ENCODE results near the gene CMTM8. TPM values are rescaled to one million over a fixed set of nuclear protein-coding genes. Genes with fewer than 3 reads are reported as not detected.
A peak's percentile ranks its signal among the peaks of the same experiment; 100 is the strongest.

The CMTM8 gene
- total RNA-seq, 1 donor from 2014 or later: 5.1 TPM

DNA sequence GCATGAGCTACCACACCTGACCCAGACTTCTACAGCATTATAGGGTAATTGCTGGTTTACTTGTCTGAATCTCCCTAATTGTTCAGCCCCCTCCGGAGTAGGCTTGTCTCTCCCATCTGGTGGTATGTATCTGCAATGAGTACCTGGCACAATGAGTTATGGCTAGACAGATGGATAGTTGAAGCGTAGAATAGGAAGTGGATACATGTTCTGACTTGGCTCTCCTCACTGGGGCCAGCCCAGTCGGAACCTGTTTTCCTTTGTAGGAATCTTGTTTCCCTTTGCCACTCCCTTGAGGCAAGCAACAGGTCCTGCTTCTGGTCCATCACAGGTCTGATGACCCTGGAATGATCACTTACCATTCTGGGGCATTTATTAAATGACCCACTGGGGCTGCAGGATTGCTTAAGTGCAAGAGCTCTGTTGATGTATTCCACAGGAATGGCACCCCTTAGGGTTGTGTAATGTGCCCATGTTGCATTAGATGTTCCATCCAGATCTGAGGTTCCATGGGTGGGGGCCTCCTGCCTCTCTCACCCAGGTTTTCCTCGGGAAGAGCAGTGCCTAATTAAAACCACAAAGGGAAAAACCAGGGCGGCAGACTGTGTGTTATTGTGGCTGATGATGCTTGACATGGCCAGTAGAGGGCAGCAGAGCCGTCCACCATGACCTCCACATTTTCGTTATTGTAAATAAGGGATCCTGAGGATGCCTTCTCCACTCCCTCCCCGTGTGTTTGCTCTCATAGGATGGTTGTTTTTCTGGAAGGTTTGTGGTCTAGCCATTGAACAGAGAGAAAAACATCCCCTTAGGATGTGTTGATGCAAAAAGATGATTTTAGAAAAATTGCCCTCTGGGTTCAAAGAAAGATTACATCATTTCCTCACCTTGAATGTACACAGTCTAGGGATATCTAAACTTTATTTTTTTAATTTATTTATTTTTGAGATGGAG, 58.0 kb downstream of the CMTM8 start:
- Mint-ChIP-seq H3K4me1 (peaks cover 20% of the 10 kb centered on the region), H3K4me3 (no peak overlapping the region), H3K27me3 (ENCODE audit: low read depth) (no peaks in the 10 kb centered on the region), H3K9me3 (no peaks in the 10 kb centered on the region), H3K27ac (no peak overlapping the region), H3K36me3 (no peaks in the 10 kb centered on the region)
- peak; percentile 29 to 70 for DNase-seq (ENCODE audit: low spot score in 2 of 2, unreplicated experiment in 2 of 2)
- TF ChIP-seq, protein P1, sequence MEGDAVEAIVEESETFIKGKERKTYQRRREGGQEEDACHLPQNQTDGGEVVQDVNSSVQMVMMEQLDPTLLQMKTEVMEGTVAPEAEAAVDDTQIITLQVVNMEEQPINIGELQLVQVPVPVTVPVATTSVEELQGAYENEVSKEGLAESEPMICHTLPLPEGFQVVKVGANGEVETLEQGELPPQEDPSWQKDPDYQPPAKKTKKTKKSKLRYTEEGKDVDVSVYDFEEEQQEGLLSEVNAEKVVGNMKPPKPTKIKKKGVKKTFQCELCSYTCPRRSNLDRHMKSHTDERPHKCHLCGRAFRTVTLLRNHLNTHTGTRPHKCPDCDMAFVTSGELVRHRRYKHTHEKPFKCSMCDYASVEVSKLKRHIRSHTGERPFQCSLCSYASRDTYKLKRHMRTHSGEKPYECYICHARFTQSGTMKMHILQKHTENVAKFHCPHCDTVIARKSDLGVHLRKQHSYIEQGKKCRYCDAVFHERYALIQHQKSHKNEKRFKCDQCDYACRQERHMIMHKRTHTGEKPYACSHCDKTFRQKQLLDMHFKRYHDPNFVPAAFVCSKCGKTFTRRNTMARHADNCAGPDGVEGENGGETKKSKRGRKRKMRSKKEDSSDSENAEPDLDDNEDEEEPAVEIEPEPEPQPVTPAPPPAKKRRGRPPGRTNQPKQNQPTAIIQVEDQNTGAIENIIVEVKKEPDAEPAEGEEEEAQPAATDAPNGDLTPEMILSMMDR (IDR thresholded peaks at IDR 0.05; ENCODE audit: unreplicated experiment): peak; percentile 86

DNA sequence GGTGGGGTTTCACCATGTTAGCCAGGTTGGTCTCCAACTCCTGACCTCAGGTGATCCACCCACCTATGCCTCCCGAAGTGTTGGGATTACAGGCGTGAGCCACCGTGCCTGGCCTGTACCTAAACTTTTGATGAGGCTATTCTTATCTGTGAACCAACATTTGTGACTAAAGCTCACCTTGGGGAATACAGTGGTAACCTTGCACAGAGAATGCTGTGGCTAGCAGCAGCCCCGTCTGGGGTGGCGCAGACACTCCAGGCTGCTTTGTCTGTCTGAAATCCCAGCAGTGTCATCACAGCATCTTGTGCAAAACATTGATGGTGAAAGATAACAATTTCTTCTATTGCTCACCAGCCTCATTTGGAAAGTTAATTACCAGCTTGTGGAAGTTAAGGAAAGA, 58.9 kb downstream of the CMTM8 start:
- Mint-ChIP-seq H3K9me3 (no peaks in the 10 kb centered on the region), H3K36me3 (no peaks in the 10 kb centered on the region), H3K4me1 (peaks cover 18% of the 10 kb centered on the region), H3K27ac (no peak overlapping the region), H3K4me3 (no peak overlapping the region), H3K27me3 (ENCODE audit: low read depth) (no peaks in the 10 kb centered on the region)
- TF ChIP-seq, protein P1 (IDR thresholded peaks at IDR 0.05; ENCODE audit: unreplicated experiment): no peak
- DNase-seq (ENCODE audit: low spot score in 2 of 2, unreplicated experiment in 2 of 2): no peak

DNA sequence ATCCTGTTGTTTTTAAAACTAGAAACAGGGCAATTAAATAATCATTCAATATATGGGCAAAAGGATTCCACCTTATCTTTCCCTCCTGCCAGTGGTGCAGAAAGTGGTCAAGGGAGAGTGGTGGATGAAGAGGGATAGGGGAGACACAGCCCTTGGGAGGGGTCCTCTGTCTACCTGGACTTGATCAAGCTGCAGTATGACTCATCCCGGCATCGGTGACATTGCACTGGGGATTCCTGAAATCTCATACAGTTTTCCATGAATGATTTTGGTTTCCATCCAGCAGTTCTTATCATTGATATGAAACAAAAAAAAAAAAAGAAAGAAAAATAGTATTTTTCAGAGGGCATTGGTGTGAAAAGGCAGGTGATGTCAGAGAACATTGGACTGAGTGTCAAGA, 62.9 kb downstream of the CMTM8 start:
- Mint-ChIP-seq H3K27ac (no peak overlapping the region), H3K36me3 (no peaks in the 10 kb centered on the region), H3K27me3 (ENCODE audit: low read depth) (no peaks in the 10 kb centered on the region), H3K4me1 (peaks cover 46% of the 10 kb centered on the region), H3K9me3 (peaks cover under 1% of the 10 kb centered on the region), H3K4me3 (no peak overlapping the region)
- no peak for DNase-seq (ENCODE audit: low spot score in 2 of 2, unreplicated experiment in 2 of 2)
- TF ChIP-seq, protein P1 (IDR thresholded peaks at IDR 0.05; ENCODE audit: unreplicated experiment): no peak

DNA sequence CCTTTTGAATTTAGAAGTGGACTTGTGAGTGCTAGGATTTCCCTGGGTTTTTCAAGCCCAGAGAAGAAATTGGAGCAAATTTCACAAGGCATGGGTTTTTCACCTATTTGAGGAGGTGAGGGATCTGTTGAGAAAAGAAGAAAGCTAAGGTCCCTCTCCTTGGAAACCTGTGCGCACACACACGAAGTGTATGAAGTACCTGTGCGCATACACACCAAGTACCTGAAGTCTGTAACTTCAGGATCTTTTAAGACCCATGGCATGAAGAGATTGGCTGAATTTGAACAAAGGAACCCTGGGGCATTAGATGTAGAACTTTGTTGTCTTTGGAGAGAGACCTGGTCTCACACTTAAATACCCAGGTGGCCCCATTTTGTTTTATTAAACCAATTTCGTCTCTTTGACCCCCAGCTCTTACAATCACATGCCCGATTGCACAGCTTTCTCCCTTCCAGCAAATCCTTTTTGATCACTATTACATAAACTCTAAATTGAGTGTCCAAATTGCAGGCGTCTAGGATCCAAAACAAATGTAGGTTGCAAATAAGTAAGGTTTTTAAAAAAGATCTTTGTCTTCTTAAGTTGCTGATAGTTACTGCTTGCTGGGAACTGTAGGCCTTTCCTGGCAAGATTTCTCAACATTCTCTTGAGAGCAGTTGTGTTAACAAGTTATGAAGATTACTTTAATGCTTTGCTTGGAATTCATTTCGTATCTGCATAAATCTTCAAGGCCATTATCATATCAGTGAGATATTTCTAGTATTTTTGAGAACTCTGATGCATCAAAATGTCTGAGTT, 64.3 kb downstream of the CMTM8 start:
- peaks cover 3% of the 10 kb centered on the region for H3K9me3 Mint-ChIP-seq
- H3K4me1 Mint-ChIP-seq: peaks cover 37% of the 10 kb centered on the region
- H3K4me3 Mint-ChIP-seq: peak overlapping the region; percentile 11
- no peaks in the 10 kb centered on the region for H3K27me3 Mint-ChIP-seq (ENCODE audit: low read depth)
- H3K36me3 Mint-ChIP-seq: no peaks in the 10 kb centered on the region
- TF ChIP-seq, protein P1 (IDR thresholded peaks at IDR 0.05; ENCODE audit: unreplicated experiment): no peak
- no peak for DNase-seq (ENCODE audit: low spot score in 2 of 2, unreplicated experiment in 2 of 2)
- H3K27ac Mint-ChIP-seq: peak overlapping the region; percentile 96

DNA sequence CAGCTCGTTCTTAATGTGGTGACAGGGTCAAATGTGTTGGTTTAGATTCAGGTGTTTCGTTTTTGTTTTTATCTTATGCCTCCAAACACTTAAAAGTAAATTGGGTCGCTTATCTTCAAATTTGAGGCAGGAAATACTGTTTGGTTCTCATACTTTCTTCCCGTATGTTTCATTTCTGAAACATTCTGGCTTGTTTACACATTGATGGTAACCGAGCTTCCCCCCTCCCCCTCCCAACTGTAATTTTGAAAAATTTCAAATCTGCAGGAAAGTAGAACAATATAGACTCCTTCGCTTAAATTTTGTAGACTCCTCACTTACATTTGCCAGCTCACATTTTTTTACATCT, 64.9 kb downstream of the CMTM8 start:
- Mint-ChIP-seq H3K9me3 (peaks cover 3% of the 10 kb centered on the region), H3K4me1 (peaks cover 37% of the 10 kb centered on the region), H3K27ac (peak overlapping the region; percentile 96), H3K27me3 (ENCODE audit: low read depth) (no peaks in the 10 kb centered on the region), H3K4me3 (peak overlapping the region; percentile 11), H3K36me3 (no peaks in the 10 kb centered on the region)
- TF ChIP-seq, protein P1 (IDR thresholded peaks at IDR 0.05; ENCODE audit: unreplicated experiment): no peak
- no peak for DNase-seq (ENCODE audit: low spot score in 2 of 2, unreplicated experiment in 2 of 2)
